ENCODE data around the gene ISL2. TPM values are rescaled to one million over a fixed set of nuclear protein-coding genes. Genes with fewer than 3 reads are reported as not detected.
A peak's percentile ranks its signal among the peaks of the same experiment; 100 is the strongest.

The ISL2 gene
- total RNA-seq, 1 experiment from 2014 or later = 0.44 TPM

- in situ Hi-C loops (cut with HindIII; ENCODE audit: low sequenced_read_pairs) = no loop called here
- no peak for DNase-seq (ENCODE audit: low spot score)
Observed at GRCh38 chr15:76325704-76326103, 10.9 kb upstream of the ISL2 start.

DNA sequence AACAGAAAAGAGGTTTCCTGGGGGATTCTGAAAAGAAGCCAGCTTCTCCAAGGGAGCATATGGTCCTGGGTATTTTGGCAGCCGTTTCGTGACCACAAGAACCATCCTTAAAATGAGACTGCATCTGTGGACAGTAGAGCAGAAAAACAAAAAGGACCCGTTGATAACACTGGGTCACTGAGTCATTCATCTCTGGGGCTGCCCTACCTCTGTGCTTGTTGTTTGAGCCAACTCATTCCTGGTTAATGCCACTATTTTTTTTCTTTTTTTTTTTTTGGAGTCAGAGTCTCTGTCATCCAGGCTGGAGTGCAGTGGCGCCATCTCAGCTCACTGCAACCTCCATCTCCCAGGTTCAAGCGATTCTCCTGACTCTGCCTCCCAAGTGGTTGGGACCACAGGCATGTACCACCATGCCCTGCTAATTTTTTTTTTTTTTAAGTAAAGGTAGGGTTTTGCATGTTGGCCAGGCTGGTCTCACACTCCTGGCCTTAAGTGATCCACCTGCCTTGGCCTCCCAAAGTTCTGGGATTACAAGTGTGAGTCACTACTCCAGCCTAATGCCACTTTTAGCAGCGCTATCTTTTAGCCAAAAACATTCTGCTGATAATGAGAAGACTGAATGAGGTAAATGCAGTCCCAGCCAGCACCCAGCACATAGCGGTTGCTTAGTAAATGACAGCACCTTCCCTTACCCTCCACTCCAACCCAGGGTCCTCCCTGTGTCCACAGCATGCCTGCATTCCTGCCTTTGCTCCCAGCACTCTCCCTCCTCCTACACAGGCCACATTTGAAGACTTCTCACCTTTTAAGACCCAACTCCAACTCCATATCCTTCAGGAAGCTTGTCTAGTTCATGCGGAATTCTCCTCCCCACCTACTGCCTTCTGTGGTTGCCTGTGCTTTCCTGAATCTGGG lies 9.1 kb upstream of the ISL2 start:
- in situ Hi-C loops (cut with HindIII; ENCODE audit: low sequenced_read_pairs) = no loop called here
- peak; percentile 86 for DNase-seq (ENCODE audit: low spot score)

GRCh38 chr15:76328106-76328696 lies 8.4 kb upstream of the ISL2 start:
- in situ Hi-C loops (cut with HindIII; ENCODE audit: low sequenced_read_pairs) = no loop called here
- no peak for DNase-seq (ENCODE audit: low spot score)

- no peak for DNase-seq (ENCODE audit: low spot score)
- in situ Hi-C loops (cut with HindIII; ENCODE audit: low sequenced_read_pairs) = no loop called here
Observed at GRCh38 chr15:76328958-76329357, 7.6 kb upstream of the ISL2 start.

DNA sequence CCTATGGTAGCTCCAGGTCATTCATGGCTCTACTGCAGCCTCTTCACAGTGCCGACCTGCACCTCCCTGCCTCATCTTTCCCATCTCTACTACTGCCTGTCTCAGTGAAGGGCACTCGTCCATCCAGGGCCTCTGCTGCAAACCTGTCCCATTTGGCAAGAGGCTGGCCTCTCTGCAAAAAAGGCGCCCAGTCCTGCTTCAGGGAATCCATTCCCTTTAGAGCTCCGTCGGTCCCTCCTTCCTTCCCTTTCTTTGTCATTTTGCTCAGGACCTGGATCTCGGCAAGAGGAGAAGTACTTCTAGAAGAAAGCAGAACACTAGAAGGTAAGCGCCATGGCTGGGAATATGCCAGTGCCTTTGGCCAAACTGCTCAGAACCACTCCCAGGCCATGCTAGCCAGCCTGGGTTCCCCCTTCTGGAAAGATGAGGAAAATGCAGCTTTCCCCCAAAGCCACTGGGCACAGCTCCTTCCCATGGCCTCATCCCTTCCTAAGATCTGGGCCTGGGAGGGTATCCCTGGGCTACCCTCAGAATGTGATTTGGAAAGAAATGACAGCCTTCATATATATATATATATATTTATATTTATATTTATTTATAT lies 6.4 kb upstream of the ISL2 start:
- in situ Hi-C loops (cut with HindIII; ENCODE audit: low sequenced_read_pairs) = no loop called here
- peak; percentile 78 for DNase-seq (ENCODE audit: low spot score)

DNA sequence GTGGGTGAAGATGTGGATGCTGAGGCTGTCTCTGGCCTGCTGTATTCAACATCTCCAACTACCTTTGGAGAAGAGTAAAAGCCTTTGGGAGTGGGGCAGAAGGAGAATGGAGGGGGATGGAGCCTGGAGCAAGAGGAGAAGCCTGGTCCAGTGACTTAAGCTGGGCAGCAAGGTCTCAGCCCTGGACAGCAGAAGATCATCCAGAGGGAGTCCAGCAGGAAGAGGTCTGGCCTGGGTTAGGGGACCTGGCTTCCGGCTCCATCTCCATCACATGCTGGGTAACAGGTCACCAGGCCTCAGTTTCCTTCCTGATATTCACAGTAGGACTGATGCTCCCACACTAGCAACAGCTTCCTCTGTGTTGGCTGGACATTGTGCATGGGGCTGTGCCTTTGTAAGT lies 3.8 kb upstream of the ISL2 start:
- in situ Hi-C loops (cut with HindIII; ENCODE audit: low sequenced_read_pairs) = no loop called here
- no peak for DNase-seq (ENCODE audit: low spot score)

- in situ Hi-C loops (cut with HindIII; ENCODE audit: low sequenced_read_pairs) = no loop called here
Observed at GRCh38 chr15:76333309-76333708, 3.3 kb upstream of the ISL2 start.

DNA sequence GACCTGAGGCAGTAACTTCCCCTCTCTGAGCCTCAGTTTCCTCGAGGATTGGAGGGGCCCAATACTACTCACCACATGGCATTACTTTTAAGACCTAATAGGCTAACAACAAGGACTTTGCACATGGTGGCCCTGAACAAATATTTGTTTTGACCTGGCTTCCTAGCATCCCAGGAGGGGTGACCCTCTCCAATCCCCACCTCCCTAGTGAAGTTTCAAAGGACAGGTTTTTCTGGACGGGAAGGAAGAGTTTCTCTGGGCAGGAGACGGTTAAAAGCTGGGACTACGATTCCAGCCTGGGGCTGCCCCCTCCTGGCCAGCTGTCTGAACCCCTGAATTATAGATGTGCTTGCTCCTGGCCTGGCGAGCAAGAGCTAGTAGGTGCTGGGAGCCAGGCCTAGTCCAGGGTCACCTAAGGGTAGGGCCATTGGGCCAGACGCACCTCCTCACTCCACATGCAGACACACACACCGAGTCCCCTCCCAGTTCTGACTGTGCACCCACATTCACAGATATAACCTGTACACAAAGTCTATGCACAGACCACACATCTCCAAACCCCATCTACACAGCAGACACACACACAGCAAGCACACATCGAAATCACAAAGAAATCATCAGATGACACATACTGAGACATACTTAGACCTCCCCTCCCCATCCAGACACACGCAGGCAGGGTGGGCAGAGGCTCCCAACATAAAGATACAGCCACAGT lies 2.7 kb upstream of the ISL2 start:
- in situ Hi-C loops (cut with HindIII; ENCODE audit: low sequenced_read_pairs) = no loop called here
- peak; percentile 16 for DNase-seq (ENCODE audit: low spot score)

More at GRCh38 chr15:76333309-76333708, 3.3 kb upstream of the ISL2 start:
- DNase-seq (ENCODE audit: low spot score) = no peak

- no peak for DNase-seq (ENCODE audit: low spot score)
- in situ Hi-C loops (cut with HindIII; ENCODE audit: low sequenced_read_pairs) = no loop called here
Observed at GRCh38 chr15:76334438-76335306, 1.9 kb upstream of the ISL2 start.

- no peak for DNase-seq (ENCODE audit: low spot score)
- in situ Hi-C loops (cut with HindIII; ENCODE audit: low sequenced_read_pairs) = no loop called here
Observed at GRCh38 chr15:76335307-76336253, 993 bp upstream of the ISL2 start.

DNA sequence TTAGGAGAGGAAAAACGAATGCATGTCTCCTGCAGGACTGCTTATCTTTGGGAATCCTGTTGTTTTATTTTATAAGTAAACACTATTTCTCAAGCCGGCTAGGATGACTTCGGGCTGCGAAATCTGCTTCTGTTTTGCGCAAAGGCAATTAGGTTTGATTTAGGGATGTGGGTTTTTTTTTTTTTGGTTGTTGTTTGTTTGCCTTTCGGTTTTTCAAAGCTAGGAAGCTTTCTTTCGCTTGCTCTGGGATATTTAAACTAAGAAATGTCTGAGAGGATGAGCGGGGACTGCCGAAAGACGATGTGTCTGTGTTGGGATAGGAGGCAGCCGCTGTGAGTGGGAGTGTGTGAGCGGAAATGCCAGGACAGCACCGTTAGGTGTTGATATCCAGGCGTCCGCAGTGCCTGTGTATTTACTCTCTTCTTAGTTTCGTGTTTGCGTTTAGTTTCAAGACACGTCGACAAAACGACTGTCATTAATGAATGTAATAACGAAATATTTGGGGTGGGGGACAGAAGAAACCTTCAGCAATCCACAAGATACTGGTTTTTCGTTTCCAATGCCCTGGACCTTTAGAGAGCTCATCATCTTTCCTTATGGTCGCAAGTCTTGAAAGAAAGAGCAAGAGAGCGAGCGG lies 604 bp downstream of the ISL2 start:
- in situ Hi-C loops (cut with HindIII; ENCODE audit: low sequenced_read_pairs) = no loop called here
- DNase-seq (ENCODE audit: low spot score) = no peak

DNA sequence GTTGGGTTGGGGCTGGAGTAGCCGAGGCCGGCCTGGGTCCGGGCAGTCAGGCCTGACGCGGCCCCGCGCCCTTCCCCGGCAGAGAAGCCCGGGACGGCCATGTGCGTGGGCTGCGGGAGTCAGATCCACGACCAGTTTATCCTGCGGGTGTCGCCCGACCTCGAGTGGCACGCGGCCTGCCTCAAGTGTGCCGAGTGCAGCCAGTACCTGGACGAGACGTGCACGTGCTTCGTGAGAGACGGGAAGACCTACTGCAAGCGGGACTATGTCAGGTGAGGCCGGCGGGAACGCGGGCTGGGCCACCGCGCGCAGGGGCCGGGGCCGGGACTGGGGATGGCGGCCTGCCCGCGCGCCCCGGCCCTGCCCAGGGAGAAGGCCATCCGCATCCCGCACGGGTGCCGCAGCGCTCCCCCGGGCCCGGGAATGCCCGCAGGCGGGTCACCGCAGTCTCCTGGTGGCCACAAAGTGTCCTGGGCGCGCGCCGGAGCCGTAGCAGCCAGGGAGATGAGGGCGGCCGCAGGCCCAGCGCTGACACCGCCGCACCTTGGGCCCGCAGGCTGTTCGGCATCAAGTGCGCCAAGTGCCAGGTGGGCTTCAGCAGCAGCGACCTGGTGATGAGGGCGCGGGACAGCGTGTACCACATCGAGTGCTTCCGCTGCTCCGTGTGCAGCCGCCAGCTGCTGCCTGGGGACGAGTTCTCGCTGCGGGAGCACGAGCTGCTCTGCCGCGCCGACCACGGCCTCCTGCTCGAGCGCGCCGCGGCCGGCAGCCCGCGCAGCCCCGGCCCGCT lies 1.3 kb downstream of the ISL2 start:
- no peak for DNase-seq (ENCODE audit: low spot score)
- in situ Hi-C loops (cut with HindIII; ENCODE audit: low sequenced_read_pairs) = no loop called here

DNA sequence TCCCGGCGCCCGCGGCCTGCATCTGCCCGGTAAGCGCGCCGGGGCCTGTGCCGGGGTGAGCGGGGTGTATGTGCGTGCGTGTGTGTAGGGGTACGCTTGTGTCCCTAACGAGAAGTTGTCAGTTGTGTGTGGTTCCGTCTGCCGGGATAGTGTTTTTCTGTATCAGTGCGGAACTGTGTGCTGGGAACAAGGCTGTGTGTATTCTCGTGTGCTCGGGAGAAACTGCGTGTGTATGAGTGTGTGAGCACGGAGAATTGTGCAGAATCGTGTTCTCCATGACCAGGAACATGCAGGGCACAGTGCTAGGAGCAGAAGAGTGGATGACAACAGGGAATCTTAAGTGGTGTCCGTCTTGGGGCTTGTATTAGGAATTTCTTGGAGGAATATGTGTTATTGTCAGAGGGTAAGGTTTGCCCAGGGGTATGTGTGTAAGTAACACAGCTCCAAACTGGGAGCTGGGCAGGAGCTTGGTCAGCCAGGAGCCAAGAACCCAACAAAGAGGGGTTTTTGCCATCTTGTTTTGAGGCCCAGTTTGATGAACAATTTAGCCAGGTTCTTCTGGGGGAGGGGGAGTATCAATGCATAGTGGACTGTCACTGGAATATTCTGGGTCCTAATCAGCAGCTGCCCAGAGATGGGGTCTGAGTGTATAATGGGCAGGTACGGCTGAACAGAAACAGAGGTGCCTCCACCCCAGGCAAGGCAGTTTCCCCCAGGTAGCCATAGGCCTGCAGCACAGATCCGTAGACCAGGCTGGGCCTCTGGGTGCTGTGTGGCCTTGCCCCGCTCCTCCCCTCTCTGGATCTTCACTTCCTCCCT lies 2.1 kb downstream of the ISL2 start:
- DNase-seq (ENCODE audit: low spot score) = peak; percentile 11
- in situ Hi-C loops (cut with HindIII; ENCODE audit: low sequenced_read_pairs) = no loop called here

GRCh38 chr15:76339305-76340197 lies 3.0 kb downstream of the ISL2 start:
- in situ Hi-C loops (cut with HindIII; ENCODE audit: low sequenced_read_pairs) = no loop called here
- DNase-seq (ENCODE audit: low spot score) = no peak

Data from G401 (cell line).